ENCODE results near the gene FADS3.

DNA sequence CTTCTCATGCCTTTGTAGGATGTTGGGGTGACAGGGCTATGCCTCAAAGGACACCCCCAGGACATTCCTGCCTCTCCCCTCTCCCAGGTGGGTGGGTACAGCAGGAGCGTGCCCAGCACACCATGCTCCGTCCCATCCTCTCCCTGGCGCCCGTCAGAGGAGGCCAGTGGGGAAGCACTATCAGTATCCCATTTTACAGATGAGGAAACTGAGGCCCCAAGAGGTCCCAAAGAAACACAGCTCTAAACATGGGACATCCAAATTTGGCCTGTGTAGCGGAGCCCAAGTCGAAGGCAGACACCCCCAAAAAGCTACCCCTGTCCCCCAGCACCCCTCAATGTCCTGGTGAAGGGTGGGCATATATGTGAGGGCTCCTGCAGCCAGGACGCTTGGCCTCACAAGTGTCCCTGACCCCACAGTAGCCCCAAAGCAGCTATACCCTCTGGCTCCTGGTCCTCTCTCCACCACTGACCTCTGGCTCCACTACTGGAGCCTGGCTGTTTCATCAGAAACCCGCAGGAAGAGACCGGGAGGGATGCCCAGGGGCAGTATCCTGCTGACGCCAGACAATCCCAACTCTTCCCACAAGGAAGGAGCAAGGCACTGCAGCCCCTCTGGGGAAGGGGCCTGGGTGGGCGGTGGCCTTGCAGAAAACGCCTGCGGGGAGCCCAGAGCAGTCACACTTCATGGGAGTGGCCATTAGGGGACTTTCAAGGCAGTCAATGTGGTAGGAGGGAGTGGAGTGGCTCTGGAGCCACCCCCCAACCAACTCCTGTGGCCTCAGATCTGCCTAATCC is 5.4 kb downstream of the FADS3 start:
- TF ChIP-seq CTCF (conservative IDR thresholded peaks at IDR 0.05 in 1 of 2, IDR thresholded peaks at IDR 0.05 in 1 of 2; ENCODE audit: extremely low read depth in 1 of 2, insufficient read depth in 1 of 2, low read depth in 1 of 2, low read length in 2 of 2) (no peak), EZH2 (IDR thresholded peaks at IDR 0.05; ENCODE audit: borderline replicate concordance, low read length) (no peak)
